GM12878 (cell line): ENCODE results near the gene JAML. TPM values are rescaled to one million over a fixed set of nuclear protein-coding genes. Genes with fewer than 3 reads are reported as not detected.

Experiments
- BCL3 ChIP-seq: IDR thresholded peaks from 2 replicates; pipeline ENCODE4 v1.6.1; 2011; ENCODE audit warnings: borderline replicate concordance, low read depth, mild to moderate bottlenecking, moderate library complexity, low read length; ENCODE audit not compliant: insufficient read depth, poor library complexity, severe bottlenecking
- E4F1 ChIP-seq: fragments of 450-650 bp; IDR thresholded peaks from 2 replicates; pipeline ENCODE4 v1.6.1; 2018; ENCODE audit warnings: borderline replicate concordance, mild to moderate bottlenecking; ENCODE audit not compliant: partially characterized antibody
- FOXK2 ChIP-seq: fragments of 450-650 bp; IDR thresholded peaks from 2 replicates; pipeline ENCODE4 v1.6.1; 2017; ENCODE audit warnings: mild to moderate bottlenecking, moderate library complexity
- RFX5 ChIP-seq: IDR thresholded peaks from 2 replicates; pipeline ENCODE4 v1.6.1; 2011; ENCODE audit warnings: low read depth, low read length, improper control_type of control experiment
- SMARCA5 ChIP-seq: fragments of 450-650 bp; IDR thresholded peaks from 2 replicates; pipeline ENCODE4 v1.6.1; 2017; ENCODE audit warnings: mild to moderate bottlenecking
- ZBTB40 ChIP-seq: fragments of 450-650 bp; IDR thresholded peaks from 2 replicates; pipeline ENCODE4 v1.6.1; 2016; ENCODE audit warnings: mild to moderate bottlenecking, moderate library complexity, borderline replicate concordance
- polyA plus RNA-seq, 11 experiments: library from polyadenylated mRNA; depleted of rRNA in 4 of 11; unstranded in 6 of 11; stranded (reverse) in 5 of 11; fragments of >200 nt; fragmentation: Nextera tagmentation in 4 of 11; fragmentation: Illumina TruSeq in 1 of 11; extraction: Ambion mirVana in 4 of 11; extraction: Trizol in 1 of 11; gene quantifications; 1 replicate in 1 of 11; 2 replicates in 10 of 11; pipeline versions ENCODE4 v1.2.1 to v1.2.3, GENCODE V29; 2011 to 2016; ENCODE audit warnings: inconsistent platforms in 2 of 11, missing spikeins in 2 of 11, low read depth in 1 of 11
- total RNA-seq, 4 experiments: library from RNA; depleted of rRNA in 3 of 4; stranded (reverse); fragments of >200 nt in 3 of 4; fragmentation: Illumina TruSeq in 1 of 4; extraction: Trizol in 1 of 4; gene quantifications; 2 replicates each; pipeline versions ENCODE4 v1.2.1 to v1.2.3, GENCODE V29; 2013 to 2021

JAML gene
- total and polyA plus RNA-seq, 10 of the 15 experiments (the other 5 are each of a cell fraction or from before 2014, with no cell fraction given), result 0.60 to 8.1 (median 3.5) TPM

- no peak for TF ChIP-seq BCL3
- no peak for TF ChIP-seq E4F1
- no peak for TF ChIP-seq ZBTB40
- no peak for TF ChIP-seq FOXK2
- no peak for TF ChIP-seq SMARCA5
- no peak for TF ChIP-seq RFX5
Observed at GRCh38 chr11:118213201-118213600, 11.6 kb downstream of the JAML start (continued).
